ENCODE results near the gene KANSL1. TPM values are rescaled to one million over a fixed set of nuclear protein-coding genes. Genes with fewer than 3 reads are reported as not detected.

The KANSL1 gene
- total and polyA plus RNA-seq, 2 experiments from 2014 or later: 49.0 to 206 TPM

- TF ChIP-seq ZNF462 (CRISPR knock-in tag; IDR thresholded peaks at IDR 0.05) (no peak), REST (IDR thresholded peaks at IDR 0.05; ENCODE audit: unreplicated experiment) (no peak), NANOG (IDR thresholded peaks at IDR 0.05; ENCODE audit: borderline replicate concordance) (no peak), JUNB (IDR thresholded peaks at IDR 0.05; ENCODE audit: unreplicated experiment) (no peak)
Observed at GRCh38 chr17:46128453-46128852, 64.8 kb downstream of the KANSL1 start (continued).

- H3K27me3 Mint-ChIP-seq (ENCODE audit: insufficient read depth, low read depth, poor library complexity): peaks cover 2% of the 10 kb centered on the region
- Histone ChIP-seq H3K27me3 (ENCODE audit: insufficient read depth) (no peaks in the 10 kb centered on the region), H3K27ac (ENCODE audit: low read depth) (no peak overlapping the region), H3K4me1 (ENCODE audit: insufficient read depth) (peaks cover 74% of the 10 kb centered on the region), H3K79me2 (replicated peaks; ENCODE audit: insufficient read depth) (peaks cover 99% of the 10 kb centered on the region), H3K4me3 (no peak overlapping the region), H3K4me2 (no peak overlapping the region), H4K20me1 (replicated peaks; ENCODE audit: insufficient read depth) (peaks cover 86% of the 10 kb centered on the region), H3F3A (replicated peaks; ENCODE audit: low read depth) (no peaks in the 10 kb centered on the region), H2AFZ (no peak overlapping the region), H3K36me3 (ENCODE audit: insufficient read depth) (no peaks in the 10 kb centered on the region), H3K9me2 (ENCODE audit: insufficient read depth) (no peaks in the 10 kb centered on the region)
- no peak overlapping the region; the same call in 1 of the 2 replicates for H3K27ac Mint-ChIP-seq
- DNase-seq (ENCODE audit: low spot score): no peak
- no peak for ATAC-seq
- H3K4me1 Mint-ChIP-seq: peaks cover 67% of the 10 kb centered on the region
- no peaks in the 10 kb centered on the region for H3K36me3 Mint-ChIP-seq (ENCODE audit: low read depth)
- no peaks in the 10 kb centered on the region for H3K9me3 Mint-ChIP-seq
- H3K4me3 Mint-ChIP-seq: no peak overlapping the region
- no peak for TF ChIP-seq JUNB (IDR thresholded peaks at IDR 0.05; ENCODE audit: unreplicated experiment)
- TF ChIP-seq CREB1 (CRISPR knock-in tag; IDR thresholded peaks at IDR 0.05; ENCODE audit: low read depth): no peak
- TF ChIP-seq POLR2AphosphoS5 (IDR thresholded peaks at IDR 0.05; ENCODE audit: low read depth): no peak
Observed at GRCh38 chr17:46127524-46127923, 65.7 kb downstream of the KANSL1 start.
